ENCODE results near the gene MTMR2. TPM values are rescaled to one million over a fixed set of nuclear protein-coding genes. Genes with fewer than 3 reads are reported as not detected.
A peak's percentile ranks its signal among the peaks of the same experiment; 100 is the strongest.

Gene MTMR2
- total and polyA plus RNA-seq, 9 of the 15 experiments (the other 6 are each of a cell fraction or from before 2014, with no cell fraction given): 12.6 to 35.8 (median 25.2) TPM

GRCh38 chr11:95790123-95790932 is 133.6 kb downstream of the MTMR2 start, which contains the start of gene CEP57 (continued):
- TF ChIP-seq ZNF512 (tag; IDR thresholded peaks at IDR 0.05) (no peak), LEF1 (IDR thresholded peaks at IDR 0.05) (0 out of 2 replicates have a peak, but pooled peaks have one; percentile 24), ZNF398 (CRISPR knock-in tag; IDR thresholded peaks at IDR 0.05) (no peak), HMGN3 (IDR thresholded peaks at IDR 0.05; ENCODE audit: borderline replicate concordance, extremely low read depth, insufficient read length, low read depth, low read length) (peak; percentile 36), BMI1 (IDR thresholded peaks at IDR 0.05; ENCODE audit: low read length) (no peak), MXI1 (IDR thresholded peaks at IDR 0.05; ENCODE audit: low read depth, low read length) (no peak), POLR2AphosphoS5 (IDR thresholded peaks at IDR 0.05; ENCODE audit: control insufficient read depth, insufficient read depth, low read depth, low read length) (peak; percentile 82), SAP30 (IDR thresholded peaks at IDR 0.05; ENCODE audit: borderline replicate concordance, insufficient read depth, low read depth, low read length, poor library complexity, severe bottlenecking) (peak; percentile 30)
- TF ChIP-seq, protein P1, sequence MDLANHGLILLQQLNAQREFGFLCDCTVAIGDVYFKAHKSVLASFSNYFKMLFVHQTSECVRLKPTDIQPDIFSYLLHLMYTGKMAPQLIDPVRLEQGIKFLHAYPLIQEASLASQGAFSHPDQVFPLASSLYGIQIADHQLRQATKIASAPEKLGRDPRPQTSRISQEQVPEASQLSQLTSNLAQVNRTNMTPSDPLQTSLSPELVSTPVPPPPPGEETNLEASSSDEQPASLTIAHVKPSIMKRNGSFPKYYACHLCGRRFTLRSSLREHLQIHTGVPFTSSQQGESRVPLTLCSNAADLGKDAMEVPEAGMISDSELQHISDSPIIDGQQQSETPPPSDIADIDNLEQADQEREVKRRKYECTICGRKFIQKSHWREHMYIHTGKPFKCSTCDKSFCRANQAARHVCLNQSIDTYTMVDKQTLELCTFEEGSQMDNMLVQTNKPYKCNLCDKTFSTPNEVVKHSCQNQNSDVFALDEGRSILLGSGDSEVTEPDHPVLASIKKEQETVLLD (IDR thresholded peaks at IDR 0.05): no peak
- TF ChIP-seq, protein P2, sequence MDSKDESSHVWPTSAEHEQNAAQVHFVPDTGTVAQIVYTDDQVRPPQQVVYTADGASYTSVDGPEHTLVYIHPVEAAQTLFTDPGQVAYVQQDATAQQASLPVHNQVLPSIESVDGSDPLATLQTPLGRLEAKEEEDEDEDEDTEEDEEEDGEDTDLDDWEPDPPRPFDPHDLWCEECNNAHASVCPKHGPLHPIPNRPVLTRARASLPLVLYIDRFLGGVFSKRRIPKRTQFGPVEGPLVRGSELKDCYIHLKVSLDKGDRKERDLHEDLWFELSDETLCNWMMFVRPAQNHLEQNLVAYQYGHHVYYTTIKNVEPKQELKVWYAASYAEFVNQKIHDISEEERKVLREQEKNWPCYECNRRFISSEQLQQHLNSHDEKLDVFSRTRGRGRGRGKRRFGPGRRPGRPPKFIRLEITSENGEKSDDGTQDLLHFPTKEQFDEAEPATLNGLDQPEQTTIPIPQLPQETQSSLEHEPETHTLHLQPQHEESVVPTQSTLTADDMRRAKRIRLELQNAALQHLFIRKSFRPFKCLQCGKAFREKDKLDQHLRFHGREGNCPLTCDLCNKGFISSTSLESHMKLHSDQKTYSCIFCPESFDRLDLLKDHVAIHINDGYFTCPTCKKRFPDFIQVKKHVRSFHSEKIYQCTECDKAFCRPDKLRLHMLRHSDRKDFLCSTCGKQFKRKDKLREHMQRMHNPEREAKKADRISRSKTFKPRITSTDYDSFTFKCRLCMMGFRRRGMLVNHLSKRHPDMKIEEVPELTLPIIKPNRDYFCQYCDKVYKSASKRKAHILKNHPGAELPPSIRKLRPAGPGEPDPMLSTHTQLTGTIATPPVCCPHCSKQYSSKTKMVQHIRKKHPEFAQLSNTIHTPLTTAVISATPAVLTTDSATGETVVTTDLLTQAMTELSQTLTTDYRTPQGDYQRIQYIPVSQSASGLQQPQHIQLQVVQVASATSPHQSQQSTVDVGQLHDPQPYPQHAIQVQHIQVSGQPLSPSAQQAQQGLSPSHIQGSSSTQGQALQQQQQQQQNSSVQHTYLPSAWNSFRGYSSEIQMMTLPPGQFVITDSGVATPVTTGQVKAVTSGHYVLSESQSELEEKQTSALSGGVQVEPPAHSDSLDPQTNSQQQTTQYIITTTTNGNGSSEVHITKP (IDR thresholded peaks at IDR 0.05; ENCODE audit: partially characterized antibody): no peak
- TF ChIP-seq, protein P3, sequence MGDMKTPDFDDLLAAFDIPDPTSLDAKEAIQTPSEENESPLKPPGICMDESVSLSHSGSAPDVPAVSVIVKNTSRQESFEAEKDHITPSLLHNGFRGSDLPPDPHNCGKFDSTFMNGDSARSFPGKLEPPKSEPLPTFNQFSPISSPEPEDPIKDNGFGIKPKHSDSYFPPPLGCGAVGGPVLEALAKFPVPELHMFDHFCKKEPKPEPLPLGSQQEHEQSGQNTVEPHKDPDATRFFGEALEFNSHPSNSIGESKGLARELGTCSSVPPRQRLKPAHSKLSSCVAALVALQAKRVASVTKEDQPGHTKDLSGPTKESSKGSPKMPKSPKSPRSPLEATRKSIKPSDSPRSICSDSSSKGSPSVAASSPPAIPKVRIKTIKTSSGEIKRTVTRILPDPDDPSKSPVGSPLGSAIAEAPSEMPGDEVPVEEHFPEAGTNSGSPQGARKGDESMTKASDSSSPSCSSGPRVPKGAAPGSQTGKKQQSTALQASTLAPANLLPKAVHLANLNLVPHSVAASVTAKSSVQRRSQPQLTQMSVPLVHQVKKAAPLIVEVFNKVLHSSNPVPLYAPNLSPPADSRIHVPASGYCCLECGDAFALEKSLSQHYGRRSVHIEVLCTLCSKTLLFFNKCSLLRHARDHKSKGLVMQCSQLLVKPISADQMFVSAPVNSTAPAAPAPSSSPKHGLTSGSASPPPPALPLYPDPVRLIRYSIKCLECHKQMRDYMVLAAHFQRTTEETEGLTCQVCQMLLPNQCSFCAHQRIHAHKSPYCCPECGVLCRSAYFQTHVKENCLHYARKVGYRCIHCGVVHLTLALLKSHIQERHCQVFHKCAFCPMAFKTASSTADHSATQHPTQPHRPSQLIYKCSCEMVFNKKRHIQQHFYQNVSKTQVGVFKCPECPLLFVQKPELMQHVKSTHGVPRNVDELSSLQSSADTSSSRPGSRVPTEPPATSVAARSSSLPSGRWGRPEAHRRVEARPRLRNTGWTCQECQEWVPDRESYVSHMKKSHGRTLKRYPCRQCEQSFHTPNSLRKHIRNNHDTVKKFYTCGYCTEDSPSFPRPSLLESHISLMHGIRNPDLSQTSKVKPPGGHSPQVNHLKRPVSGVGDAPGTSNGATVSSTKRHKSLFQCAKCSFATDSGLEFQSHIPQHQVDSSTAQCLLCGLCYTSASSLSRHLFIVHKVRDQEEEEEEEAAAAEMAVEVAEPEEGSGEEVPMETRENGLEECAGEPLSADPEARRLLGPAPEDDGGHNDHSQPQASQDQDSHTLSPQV (IDR thresholded peaks at IDR 0.05): 0 out of 2 replicates have a peak, but pooled peaks have one; percentile 10
